COLO829 (cell line): Measurements from ENCODE around the gene OPRL1.

Experiments used
- DNase-seq: peaks from one replicate; pipeline ENCODE4 v3.0.0; 2012; ENCODE audit warnings: low spot score

Gene OPRL1

GRCh38 chr20:64144144-64144912, 64.4 kb downstream of the OPRL1 start:
- no peak for DNase-seq

GRCh38 chr20:64145458-64146300, 65.8 kb downstream of the OPRL1 start:
- DNase-seq: no peak

GRCh38 chr20:64146301-64146935, 66.5 kb downstream of the OPRL1 start:
- no peak for DNase-seq

- DNase-seq: no peak
Observed at GRCh38 chr20:64146936-64147477, 67.1 kb downstream of the OPRL1 start.

GRCh38 chr20:64148581-64148980, 68.7 kb downstream of the OPRL1 start:
- no peak for DNase-seq

- no peak for DNase-seq
Observed at GRCh38 chr20:64149141-64149540, 69.3 kb downstream of the OPRL1 start.

- DNase-seq: no peak
Observed at GRCh38 chr20:64149809-64150560, 70.1 kb downstream of the OPRL1 start.
